OCI-LY7 (cell line): ENCODE measurements around the gene LCP2. TPM values are rescaled to one million over a fixed set of nuclear protein-coding genes. Genes with fewer than 3 reads are reported as not detected.

Experiments
- BruUV-seq: library from RNA; stranded (reverse); fragments of 400-500 nt; replicated peaks from 2 replicates; lab custom pipeline; 2021; lab: Mats Ljungman, UMichigan
- CTCF ChIA-PET: fragments of 300-600 bp; sonication (Branson Sonifier 250); formaldehyde crosslinking; loops from one replicate; lab custom pipeline; 2022; ENCODE audit warnings: antibody characterized with exemption; ENCODE audit not compliant: unreplicated experiment; lab: Charles Lee
- POLR2A ChIA-PET: fragments of 300-600 bp; sonication (Branson Sonifier 250); formaldehyde crosslinking; loops from one replicate; lab custom pipeline; 2022; ENCODE audit warnings: antibody characterized with exemption; lab: Charles Lee
- DNase-seq: peaks from one replicate; pipeline ENCODE4 v3.0.0-alpha.2; 2015; ENCODE audit warnings: low spot score
- H2AFZ ChIP-seq: fragments of 200-600 bp; sonication (generic), shearing (Covaris generic); 2 replicates; pipeline ENCODE4 v1.6.1; 2014; ENCODE audit warnings: mild to moderate bottlenecking, antibody characterized with exemption, low read length, moderate library complexity
- H3K27ac ChIP-seq: fragments of 200-600 bp; sonication (generic); 2 replicates; pipeline ENCODE4 v1.5.1; 2014; ENCODE audit warnings: mixed run types, low read depth, mild to moderate bottlenecking, moderate library complexity, low read length, inconsistent platforms; ENCODE audit not compliant: poor library complexity, severe bottlenecking
- H3K36me3 ChIP-seq: fragments of 200-600 bp; sonication (generic); 2 replicates; pipeline ENCODE4 v1.6.1; 2014; ENCODE audit warnings: mild to moderate bottlenecking, antibody characterized with exemption, low read length, moderate library complexity, mixed read lengths; ENCODE audit not compliant: insufficient read depth
- H3K4me1 ChIP-seq: fragments of 200-600 bp; sonication (generic); 2 replicates; pipeline ENCODE4 v1.5.1; 2014; ENCODE audit warnings: mild to moderate bottlenecking, low read length; ENCODE audit not compliant: insufficient read depth, poor library complexity, severe bottlenecking
- H3K4me2 ChIP-seq: fragments of 200-600 bp; sonication (generic); 2 replicates; pipeline ENCODE4 v1.6.1; 2014; ENCODE audit warnings: mild to moderate bottlenecking, low read length
- H3K4me3 ChIP-seq: fragments of 200-600 bp; sonication (generic); 2 replicates; pipeline ENCODE4 v1.5.1; 2014; ENCODE audit warnings: mild to moderate bottlenecking, low read depth, low read length; ENCODE audit not compliant: poor library complexity, severe bottlenecking
- H3K79me2 ChIP-seq: fragments of 200-600 bp; sonication (generic); 2 replicates; pipeline ENCODE4 v1.6.1; 2016; ENCODE audit warnings: low read depth, mild to moderate bottlenecking, low read length, moderate library complexity, mixed read lengths; ENCODE audit not compliant: insufficient read depth
- H3K9me2 ChIP-seq: fragments of 200-600 bp; sonication (generic); 2 replicates; pipeline ENCODE4 v1.6.1; 2016; ENCODE audit warnings: mild to moderate bottlenecking, low read length, mixed read lengths; ENCODE audit not compliant: insufficient read depth
- H3K9me3 ChIP-seq: fragments of 200-600 bp; sonication (generic); 2 replicates; pipeline ENCODE4 v1.6.1; 2014; ENCODE audit warnings: mild to moderate bottlenecking, mixed run types, low read length, mixed read lengths
- H4K20me1 ChIP-seq: fragments of 200-600 bp; sonication (generic); 2 replicates; pipeline ENCODE4 v1.6.1; 2014; ENCODE audit warnings: mild to moderate bottlenecking, antibody characterized with exemption, low read length, moderate library complexity, mixed read lengths; ENCODE audit not compliant: insufficient read depth
- CTCF ChIP-seq: fragments of 200-600 bp; sonication (generic); conservative IDR thresholded peaks from 2 replicates; pipeline ENCODE4 v1.5.1; 2014; ENCODE audit warnings: mild to moderate bottlenecking, antibody characterized with exemption, low read length, moderate library complexity, mixed read lengths
- EZH2phosphoT487 ChIP-seq: fragments of 200-600 bp; sonication (generic); IDR thresholded peaks from 2 replicates; pipeline ENCODE4 v1.6.1; 2018; ENCODE audit warnings: low read depth, borderline replicate concordance, mild to moderate bottlenecking, mixed run types, antibody characterized with exemption, low read length, moderate library complexity, mixed read lengths
- intact Hi-C: fragments of 100-400 bp; cut with micrococcal nuclease; formaldehyde crosslinking; loops from one replicate; pipeline ENCODE4 v1.10.0; 2022; ENCODE audit not compliant: unreplicated experiment
- total RNA-seq, 2 experiments: library from RNA; depleted of rRNA in 1 of 2; stranded (reverse); fragments of >200 nt in 1 of 2; shearing (Covaris generic) in 1 of 2; gene quantifications; 2 replicates each; pipeline ENCODE4 v1.2.3, GENCODE V29; 2014 to 2022

Gene LCP2
- total RNA-seq, 2 experiments from 2014 or later: 2.6 TPM; not detected in 1

DNA sequence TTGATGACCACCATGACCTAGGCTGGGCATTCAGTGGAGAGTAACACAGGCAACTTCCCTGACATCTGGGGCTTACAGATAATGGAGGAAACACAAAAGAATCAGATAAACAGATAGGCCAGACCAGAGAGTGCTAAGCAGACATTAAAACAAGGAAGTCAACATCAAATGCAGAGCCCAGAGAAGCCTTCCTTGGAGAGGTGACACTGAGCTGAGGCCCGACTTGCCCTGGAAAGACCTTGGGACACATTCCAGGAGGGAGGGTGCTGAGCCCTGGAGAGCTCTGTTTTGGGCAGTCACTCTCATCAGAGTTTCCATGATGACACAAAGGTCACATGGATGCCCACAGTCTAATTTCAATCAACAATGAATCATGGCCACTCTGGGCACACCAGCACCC, 96.7 kb downstream of the LCP2 start:
- Histone ChIP-seq H3K79me2 (no peaks in the 10 kb centered on the region), H3K9me3 (no peaks in the 10 kb centered on the region), H2AFZ (no peak overlapping the region), H3K4me2 (no peak overlapping the region), H3K9me2 (no peaks in the 10 kb centered on the region), H3K36me3 (no peaks in the 10 kb centered on the region), H3K27ac (no peak overlapping the region), H3K4me3 (no peak overlapping the region), H3K4me1 (no peaks in the 10 kb centered on the region), H4K20me1 (no peaks in the 10 kb centered on the region)
- CTCF ChIA-PET: no interaction called here
- TF ChIP-seq EZH2phosphoT487: no peak
- TF ChIP-seq CTCF: no peak
- intact Hi-C loops: no loop called here
- POLR2A ChIA-PET: interaction anchor here (0.6 kb wide), 1 partner anchor 84 kb away, joined by 3 read pairs; no protein-coding TSS in a partner anchor
- no TSS peak for BruUV-seq
- DNase-seq: no peak

Other genes starting within 250 kb of the LCP2 start
- gene FOXI1, start 191.9 kb downstream of the LCP2 start, total RNA-seq (2014; rRNA removed; shearing (Covaris generic)): not detected in 2 replicates
- not detected in 2 replicates for gene FOXI1, start 191.9 kb downstream of the LCP2 start, total RNA-seq (2022)
- gene C5orf58, start 64.8 kb downstream of the LCP2 start, total RNA-seq (2014; rRNA removed; shearing (Covaris generic)): not detected in 2 replicates
- gene C5orf58, start 64.8 kb downstream of the LCP2 start, total RNA-seq (2022): not detected in 2 replicates
- gene KCNMB1, start 91.6 kb upstream of the LCP2 start, total RNA-seq (2014; rRNA removed; shearing (Covaris generic)): not detected in 2 replicates
- gene KCNMB1, start 91.6 kb upstream of the LCP2 start, total RNA-seq (2022): not detected in 2 replicates
- gene KCNIP1, start 206.2 kb upstream of the LCP2 start, total RNA-seq (2014; rRNA removed; shearing (Covaris generic)): not detected in 2 replicates
- not detected in 2 replicates for gene KCNIP1, start 206.2 kb upstream of the LCP2 start, total RNA-seq (2022)